Neuron (in vitro differentiated cells): ENCODE measurements around the gene HNRNPAB.
"Not testable (repeated sequence)": the region's sequence is repeated elsewhere in the genome, so short reads cannot be mapped to it uniquely, and the experiment has no call there.

Source experiments
- H2AFZ ChIP-seq: one replicate; pipeline ENCODE4 v1.6.1; 2013; ENCODE audit warnings: low read depth, mild to moderate bottlenecking, inconsistent platforms, low read length, moderate library complexity
- H3K27me3 ChIP-seq: one replicate; pipeline ENCODE4 v1.6.1; 2013; ENCODE audit warnings: low read length; ENCODE audit not compliant: insufficient read depth
- H3K36me3 ChIP-seq: one replicate; pipeline ENCODE4 v1.6.1; 2013; ENCODE audit warnings: low read length; ENCODE audit not compliant: insufficient read depth
- H3K4me1 ChIP-seq: one replicate; pipeline ENCODE4 v1.6.1; 2013; ENCODE audit warnings: low read length; ENCODE audit not compliant: insufficient read depth
- H3K4me3 ChIP-seq: 2 replicates; pipeline ENCODE4 v1.5.1; 2013; ENCODE audit warnings: mild to moderate bottlenecking, low read length, moderate library complexity
- H3K9me3 ChIP-seq: one replicate; pipeline ENCODE4 v1.6.1; 2013; ENCODE audit warnings: low read length

The HNRNPAB gene

DNA sequence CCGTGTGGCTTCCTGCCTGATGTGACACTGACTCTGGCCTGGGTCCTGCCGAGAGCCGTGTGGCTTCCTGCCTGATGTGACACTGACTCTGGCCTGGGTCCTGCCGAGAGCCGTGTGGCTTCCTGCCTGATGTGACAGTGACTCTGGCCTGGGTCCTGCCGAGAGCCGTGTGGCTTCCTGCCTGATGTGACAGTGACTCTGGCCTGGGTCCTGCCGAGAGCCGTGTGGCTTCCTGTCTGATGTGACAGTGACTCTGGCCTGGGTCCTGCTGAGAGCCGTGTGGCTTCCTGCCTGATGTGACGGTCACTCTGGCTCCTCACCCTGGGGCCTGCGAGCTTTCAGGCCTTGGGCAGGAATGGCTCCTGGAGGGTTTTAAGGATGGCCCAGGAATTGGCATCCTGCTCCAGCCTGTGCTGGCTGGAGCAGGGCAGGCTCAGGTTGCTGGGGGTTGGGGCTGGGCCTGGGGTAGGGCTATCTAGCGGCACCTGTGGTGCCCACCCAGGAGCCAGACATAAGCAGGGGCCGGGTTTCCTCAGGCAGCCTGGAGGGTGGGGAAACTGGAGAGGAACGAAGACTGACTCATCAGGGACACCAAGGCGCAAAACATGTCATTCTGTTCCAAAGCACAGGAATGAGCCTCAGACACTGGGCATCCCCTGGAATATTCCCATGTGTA is 35.4 kb downstream of the HNRNPAB start:
- H3K4me3 ChIP-seq, H3K27me3 ChIP-seq, H3K36me3 ChIP-seq, H2AFZ ChIP-seq, H3K9me3 ChIP-seq, H3K4me1 ChIP-seq: not testable (repeated sequence)

DNA sequence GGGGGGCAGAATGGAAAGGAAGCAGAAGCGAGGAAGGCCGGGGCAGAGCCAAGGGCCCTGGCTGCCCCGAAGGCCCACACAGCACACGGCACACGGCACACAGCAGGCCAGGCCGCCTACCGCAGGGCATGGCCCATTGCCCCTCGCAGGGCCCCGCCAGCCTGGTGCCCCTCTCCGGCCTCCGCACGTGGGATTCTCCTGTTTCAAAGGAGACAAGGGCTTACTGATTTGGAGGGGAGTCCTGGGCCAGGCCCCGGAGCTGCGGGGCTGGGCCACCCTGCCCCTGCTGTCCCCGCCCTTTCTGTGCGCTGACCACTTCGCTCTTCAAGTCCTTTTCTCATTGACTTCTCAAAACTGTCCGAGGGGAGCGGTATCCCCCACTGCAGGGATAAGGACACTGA is 36.0 kb downstream of the HNRNPAB start:
- Histone ChIP-seq H2AFZ (no peak overlapping the region), H3K27me3 (no peaks in the 10 kb centered on the region), H3K4me3 (no peak overlapping the region), H3K9me3 (no peaks in the 10 kb centered on the region), H3K36me3 (no peaks in the 10 kb centered on the region), H3K4me1 (peaks cover 6% of the 10 kb centered on the region)

GRCh38 chr5:178240766-178241165 is 36.4 kb downstream of the HNRNPAB start:
- Histone ChIP-seq H2AFZ (no peak overlapping the region), H3K4me3 (no peak overlapping the region), H3K4me1 (peaks cover 6% of the 10 kb centered on the region), H3K36me3 (no peaks in the 10 kb centered on the region), H3K9me3 (no peaks in the 10 kb centered on the region), H3K27me3 (no peaks in the 10 kb centered on the region)

- Histone ChIP-seq H3K27me3 (no peaks in the 10 kb centered on the region), H3K36me3 (no peaks in the 10 kb centered on the region), H2AFZ (no peak overlapping the region), H3K4me3 (no peak overlapping the region), H3K9me3 (no peaks in the 10 kb centered on the region), H3K4me1 (peaks cover 6% of the 10 kb centered on the region)
Measured at GRCh38 chr5:178241231-178241663, 36.9 kb downstream of the HNRNPAB start.

- Histone ChIP-seq H3K4me1 (peaks cover 6% of the 10 kb centered on the region), H3K36me3 (no peaks in the 10 kb centered on the region), H2AFZ (no peak overlapping the region), H3K4me3 (no peak overlapping the region), H3K9me3 (no peaks in the 10 kb centered on the region), H3K27me3 (no peaks in the 10 kb centered on the region)
Measured at GRCh38 chr5:178241688-178242231, 37.4 kb downstream of the HNRNPAB start.

DNA sequence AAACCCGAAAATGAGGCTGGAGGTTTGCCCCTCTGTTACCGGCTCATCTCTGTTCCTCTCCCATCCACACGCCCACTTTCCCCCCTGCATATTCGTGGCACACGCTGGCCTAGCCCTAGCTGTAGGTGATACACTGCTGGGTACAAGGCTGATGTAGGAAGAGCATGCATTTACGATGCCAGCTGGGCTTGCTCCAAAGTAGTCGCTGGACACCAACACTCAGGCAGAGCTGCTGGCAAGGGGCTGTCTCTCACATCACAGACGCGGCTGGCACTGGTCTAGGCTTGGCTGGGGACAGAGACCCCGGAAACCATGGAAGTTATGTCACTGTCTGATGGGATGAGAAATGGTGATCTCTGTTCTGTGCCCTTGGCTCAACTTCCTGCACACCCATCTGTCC is 38.1 kb downstream of the HNRNPAB start:
- Histone ChIP-seq H3K36me3 (no peaks in the 10 kb centered on the region), H3K4me3 (no peak overlapping the region), H2AFZ (no peak overlapping the region), H3K27me3 (no peaks in the 10 kb centered on the region), H3K9me3 (no peaks in the 10 kb centered on the region), H3K4me1 (peaks cover 6% of the 10 kb centered on the region)

DNA sequence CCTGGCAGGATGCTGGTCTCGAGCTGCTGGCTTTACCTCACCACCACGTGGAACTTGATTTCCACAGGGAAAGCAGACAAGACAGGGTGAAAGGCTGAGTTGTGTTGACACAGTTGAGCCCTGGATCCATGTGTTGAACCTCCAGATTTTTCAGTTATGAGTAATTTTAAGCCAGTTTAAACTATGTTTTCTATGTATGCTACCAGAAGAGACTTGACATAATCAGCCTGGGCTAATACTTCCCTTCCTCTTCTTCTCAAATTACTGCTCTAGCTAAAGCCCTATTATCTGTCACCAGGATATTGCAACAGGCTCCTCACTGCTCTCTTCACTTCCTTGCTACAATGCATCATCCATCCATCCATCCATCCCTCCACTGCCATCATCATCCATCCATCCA is 40.2 kb downstream of the HNRNPAB start:
- H3K4me1 ChIP-seq: peaks cover 2% of the 10 kb centered on the region
- no peak overlapping the region for H2AFZ ChIP-seq
- H3K27me3 ChIP-seq: no peaks in the 10 kb centered on the region
- no peaks in the 10 kb centered on the region for H3K36me3 ChIP-seq
- H3K9me3 ChIP-seq: no peaks in the 10 kb centered on the region
- no peak overlapping the region for H3K4me3 ChIP-seq

DNA sequence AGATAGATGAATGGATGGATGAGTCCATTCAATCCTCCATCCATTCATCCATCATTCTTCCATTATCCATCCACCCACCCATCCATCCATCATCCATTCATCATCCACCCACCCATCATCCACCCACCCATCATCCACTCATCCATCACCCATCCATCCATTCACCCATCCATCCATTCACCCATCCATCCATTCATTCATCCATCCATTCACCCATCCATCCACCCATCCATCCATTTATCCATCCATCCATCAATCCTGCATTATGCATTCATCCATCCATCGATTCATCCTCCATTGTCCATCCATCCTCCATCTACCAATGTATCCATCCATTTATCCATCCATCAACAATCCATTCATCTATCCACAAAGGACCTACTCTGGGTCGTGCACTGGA is 41.1 kb downstream of the HNRNPAB start:
- no peak overlapping the region for H3K4me3 ChIP-seq
- no peaks in the 10 kb centered on the region for H3K27me3 ChIP-seq
- no peaks in the 10 kb centered on the region for H3K9me3 ChIP-seq
- H3K36me3 ChIP-seq: no peaks in the 10 kb centered on the region
- H3K4me1 ChIP-seq: no peaks in the 10 kb centered on the region
- H2AFZ ChIP-seq: no peak overlapping the region

- Histone ChIP-seq H3K36me3 (no peaks in the 10 kb centered on the region), H3K4me1 (no peaks in the 10 kb centered on the region), H3K9me3 (no peaks in the 10 kb centered on the region), H3K27me3 (no peaks in the 10 kb centered on the region), H2AFZ (no peak overlapping the region), H3K4me3 (no peak overlapping the region)
Measured at GRCh38 chr5:178246624-178247279, 42.4 kb downstream of the HNRNPAB start.

DNA sequence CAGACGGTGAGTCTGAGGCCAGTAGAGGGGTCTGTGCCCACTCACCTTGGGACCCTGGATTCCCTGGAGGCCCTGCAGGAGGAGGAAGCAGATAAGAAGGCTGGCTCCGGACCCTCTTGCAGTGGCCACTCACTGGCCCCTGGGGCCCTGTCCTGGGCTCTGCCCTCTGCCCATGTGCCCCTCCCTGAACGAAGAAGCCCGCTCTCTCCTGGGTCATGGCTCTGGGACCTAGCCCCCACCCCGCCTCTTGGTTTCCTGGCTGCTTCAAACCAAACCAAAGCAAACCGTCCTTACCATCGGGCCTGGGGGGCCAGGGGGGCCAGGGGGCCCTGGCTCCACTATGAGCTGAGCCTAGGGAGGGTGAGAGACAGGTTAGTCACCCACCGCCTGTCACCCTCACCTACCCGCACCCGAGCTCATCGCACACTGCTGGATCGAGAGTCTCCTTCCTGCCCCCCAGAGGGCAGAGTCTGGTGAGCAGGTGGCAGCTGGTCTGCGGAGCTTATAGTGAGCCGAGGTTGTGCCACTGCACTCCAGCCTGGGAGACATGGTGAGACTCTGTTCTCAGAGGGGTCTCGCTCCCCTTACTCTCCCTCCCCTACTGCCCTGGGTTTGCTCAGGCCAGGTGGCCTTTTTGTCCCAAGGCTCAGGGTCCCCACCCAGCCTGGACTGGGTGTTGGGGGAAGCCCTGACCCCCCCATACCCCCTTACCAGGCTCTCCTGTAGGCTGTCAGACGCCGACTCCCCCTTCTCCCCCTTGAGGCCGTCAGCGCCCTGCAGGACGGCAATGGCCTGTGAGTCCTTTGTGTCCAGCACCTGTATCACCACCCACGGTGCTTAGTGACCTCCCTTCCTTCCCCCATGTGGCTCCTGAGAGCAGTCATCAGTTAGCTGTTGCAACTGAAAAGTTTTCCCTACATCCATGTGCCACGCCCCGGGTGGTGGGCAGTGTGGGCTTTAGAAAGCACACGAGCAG is 43.4 kb downstream of the HNRNPAB start:
- no peaks in the 10 kb centered on the region for H3K27me3 ChIP-seq
- H3K36me3 ChIP-seq: no peaks in the 10 kb centered on the region
- no peak overlapping the region for H3K4me3 ChIP-seq
- no peak overlapping the region for H2AFZ ChIP-seq
- no peaks in the 10 kb centered on the region for H3K4me1 ChIP-seq
- no peaks in the 10 kb centered on the region for H3K9me3 ChIP-seq

DNA sequence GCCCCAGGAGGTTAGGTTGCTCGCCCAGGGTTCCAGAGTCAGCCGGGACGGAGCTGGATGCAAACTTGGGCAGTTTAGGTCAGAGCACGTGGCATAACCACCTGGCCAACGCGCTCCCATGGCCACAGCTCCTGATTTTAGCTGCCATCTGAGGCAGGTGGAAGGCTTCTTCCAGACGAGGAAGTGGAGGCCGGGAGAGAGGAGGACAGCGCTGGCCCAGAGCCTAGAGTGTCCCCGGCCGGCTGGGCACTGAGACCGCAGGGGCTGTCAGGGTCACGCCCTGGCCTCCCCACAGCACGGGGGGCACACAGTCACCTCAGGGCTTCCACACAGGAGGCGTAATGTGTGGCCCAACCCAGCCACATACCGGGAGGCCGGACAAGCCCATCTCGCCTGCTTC is 44.4 kb downstream of the HNRNPAB start:
- no peaks in the 10 kb centered on the region for H3K27me3 ChIP-seq
- H3K36me3 ChIP-seq: no peaks in the 10 kb centered on the region
- no peak overlapping the region for H3K4me3 ChIP-seq
- H3K9me3 ChIP-seq: no peaks in the 10 kb centered on the region
- H3K4me1 ChIP-seq: no peaks in the 10 kb centered on the region
- H2AFZ ChIP-seq: no peak overlapping the region

DNA sequence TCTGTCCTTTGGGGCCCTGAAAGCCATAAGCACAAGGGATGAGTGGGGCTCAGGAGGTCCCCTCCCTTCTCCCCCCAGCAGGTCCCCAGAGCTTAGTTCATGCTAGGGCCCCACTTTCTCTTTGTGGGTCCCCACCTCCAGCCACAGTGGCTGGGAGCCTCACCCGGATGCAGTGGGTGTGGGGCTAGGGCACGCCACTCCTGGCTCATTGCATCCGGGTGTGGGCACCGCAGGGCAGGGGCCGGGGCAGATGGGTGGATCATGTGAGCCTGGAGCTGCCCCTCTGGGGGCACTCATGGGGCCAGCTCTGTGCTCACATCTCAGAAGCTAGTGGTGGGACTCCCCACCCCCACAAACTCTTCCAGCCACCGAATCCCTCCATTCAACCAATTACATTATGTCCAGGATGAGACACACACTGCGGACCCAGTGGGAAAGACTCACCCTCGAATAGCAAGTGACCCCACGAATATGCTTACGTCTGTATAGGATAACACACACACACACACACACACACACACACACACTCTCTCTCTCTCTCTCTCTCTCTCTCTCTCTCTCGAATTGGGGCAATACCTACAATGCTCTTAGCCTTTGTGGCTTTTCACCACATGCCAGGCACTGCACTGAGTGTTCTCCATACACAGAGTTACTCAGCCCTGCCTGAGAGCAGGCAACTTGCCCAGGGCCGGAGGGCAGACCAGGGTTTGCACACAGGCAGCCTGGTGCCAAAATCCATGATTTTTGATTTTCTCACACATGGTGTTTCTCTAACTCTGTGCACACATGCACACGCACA is 45.1 kb downstream of the HNRNPAB start:
- Histone ChIP-seq H2AFZ (no peak overlapping the region), H3K4me3 (no peak overlapping the region), H3K9me3 (no peaks in the 10 kb centered on the region), H3K27me3 (no peaks in the 10 kb centered on the region), H3K4me1 (no peaks in the 10 kb centered on the region), H3K36me3 (no peaks in the 10 kb centered on the region)
